ENCODE data around the gene HBQ1. TPM values are rescaled to one million over a fixed set of nuclear protein-coding genes. Genes with fewer than 3 reads are reported as not detected.

HBQ1 gene
- total RNA-seq, 4 donors from 2014 or later, result not detected

- H3K4me1 ChIP-seq, result peaks cover 31% of the 10 kb centered on the region
- H3K27me3 ChIP-seq, result peaks cover 68% of the 10 kb centered on the region
Observed at GRCh38 chr16:177981-178667, 2.1 kb upstream of the HBQ1 start.

DNA sequence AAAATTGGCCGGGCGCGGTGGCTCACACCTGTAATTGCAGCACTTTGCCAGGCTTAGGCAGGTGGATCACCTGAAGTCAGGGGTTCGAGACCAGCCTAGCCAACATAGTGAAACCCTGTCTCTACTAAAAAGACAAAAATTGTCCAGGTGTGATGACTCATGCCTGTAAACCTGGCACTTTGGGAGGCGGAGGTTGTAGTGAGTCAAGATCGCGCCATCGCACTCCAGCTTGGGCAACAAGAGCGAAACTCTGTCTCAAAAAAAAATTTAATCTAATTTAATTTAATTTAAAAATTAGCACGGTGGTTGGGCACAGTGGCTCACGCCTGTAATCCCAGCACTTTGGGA is 1.6 kb upstream of the HBQ1 start:
- TF ChIP-seq, protein P1, sequence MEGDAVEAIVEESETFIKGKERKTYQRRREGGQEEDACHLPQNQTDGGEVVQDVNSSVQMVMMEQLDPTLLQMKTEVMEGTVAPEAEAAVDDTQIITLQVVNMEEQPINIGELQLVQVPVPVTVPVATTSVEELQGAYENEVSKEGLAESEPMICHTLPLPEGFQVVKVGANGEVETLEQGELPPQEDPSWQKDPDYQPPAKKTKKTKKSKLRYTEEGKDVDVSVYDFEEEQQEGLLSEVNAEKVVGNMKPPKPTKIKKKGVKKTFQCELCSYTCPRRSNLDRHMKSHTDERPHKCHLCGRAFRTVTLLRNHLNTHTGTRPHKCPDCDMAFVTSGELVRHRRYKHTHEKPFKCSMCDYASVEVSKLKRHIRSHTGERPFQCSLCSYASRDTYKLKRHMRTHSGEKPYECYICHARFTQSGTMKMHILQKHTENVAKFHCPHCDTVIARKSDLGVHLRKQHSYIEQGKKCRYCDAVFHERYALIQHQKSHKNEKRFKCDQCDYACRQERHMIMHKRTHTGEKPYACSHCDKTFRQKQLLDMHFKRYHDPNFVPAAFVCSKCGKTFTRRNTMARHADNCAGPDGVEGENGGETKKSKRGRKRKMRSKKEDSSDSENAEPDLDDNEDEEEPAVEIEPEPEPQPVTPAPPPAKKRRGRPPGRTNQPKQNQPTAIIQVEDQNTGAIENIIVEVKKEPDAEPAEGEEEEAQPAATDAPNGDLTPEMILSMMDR (IDR thresholded peaks at IDR 0.05), result no peak
- no peak for TF ChIP-seq POLR2A (IDR thresholded peaks at IDR 0.05)
- no peak for TF ChIP-seq EP300 (IDR thresholded peaks at IDR 0.05)
- TF ChIP-seq POLR2AphosphoS5 (IDR thresholded peaks at IDR 0.05), result no peak
- Histone ChIP-seq H3K27ac (no peak overlapping the region), H3K4me1 (peaks cover 31% of the 10 kb centered on the region), H3K4me3 (no peak overlapping the region), H3K9me3 (no peaks in the 10 kb centered on the region), H3K27me3 (peaks cover 63% of the 10 kb centered on the region), H3K36me3 (no peaks in the 10 kb centered on the region)
- 85% methylated on average over 11 of the region's 11 CpGs for WGBS
- no peak for DNase-seq (ENCODE audit: low spot score in 2 of 2)

More at GRCh38 chr16:177981-178667, 2.1 kb upstream of the HBQ1 start:
- Histone ChIP-seq H3K36me3 (no peaks in the 10 kb centered on the region), H3K4me3 (no peak overlapping the region), H3K27ac (no peak overlapping the region), H3K9me3 (no peaks in the 10 kb centered on the region)
- 64% methylated on average over 9 of the region's 11 CpGs for WGBS
- DNase-seq (ENCODE audit: low spot score in 2 of 2), result no peak
- no peak for TF ChIP-seq POLR2AphosphoS5 (IDR thresholded peaks at IDR 0.05)
- TF ChIP-seq POLR2A (IDR thresholded peaks at IDR 0.05), result no peak
- TF ChIP-seq, protein P1 (IDR thresholded peaks at IDR 0.05), result no peak

DNA sequence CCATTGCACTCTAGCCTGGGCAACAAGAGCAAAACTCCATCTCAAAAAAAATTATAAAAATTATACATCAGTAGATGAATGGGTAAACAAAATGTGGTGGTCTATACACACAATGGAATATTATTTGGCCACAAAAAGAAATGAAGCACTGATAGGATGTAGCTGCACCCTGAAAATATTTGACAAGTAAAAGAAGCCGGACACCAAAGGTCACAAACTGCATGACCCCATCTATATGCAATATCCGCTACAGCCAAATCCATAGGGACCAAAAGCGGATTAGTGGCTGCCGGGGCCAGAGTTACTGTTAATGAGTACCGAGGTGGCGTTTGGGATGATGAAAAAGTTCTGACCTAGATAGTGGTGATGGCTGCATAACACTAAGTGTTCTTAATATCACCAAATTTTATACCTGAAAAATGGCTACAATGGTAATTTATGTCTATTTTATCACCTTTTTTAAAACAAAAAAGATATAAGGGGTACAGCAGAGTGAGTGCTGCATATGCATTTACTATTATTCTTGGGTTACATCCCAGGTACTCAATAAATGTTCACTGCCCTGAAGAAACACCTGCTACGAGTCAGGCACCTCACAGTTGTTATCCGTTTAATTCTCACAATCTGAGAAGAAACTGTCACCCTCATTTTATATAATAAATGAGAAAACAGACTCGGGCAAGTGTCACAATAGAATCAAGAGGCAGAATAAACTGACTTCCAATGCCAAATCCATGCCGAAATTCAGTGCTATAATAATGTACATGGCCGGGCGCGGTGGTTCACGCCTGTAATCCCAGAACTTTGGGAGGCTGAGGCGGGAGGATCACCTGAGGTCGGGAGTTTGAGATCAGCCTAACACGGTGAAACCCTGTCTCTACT is 807 bp upstream of the HBQ1 start:
- H3K27ac ChIP-seq, result no peak overlapping the region
- peaks cover 62% of the 10 kb centered on the region for H3K27me3 ChIP-seq
- WGBS, result 78% methylated on average over 17 of the region's 17 CpGs

GRCh38 chr16:180681-181564 is 664 bp downstream of the HBQ1 start:
- Histone ChIP-seq H3K27me3 (peaks cover 48% of the 10 kb centered on the region), H3K27ac (no peak overlapping the region), H3K36me3 (no peaks in the 10 kb centered on the region), H3K4me3 (peak overlapping the region; percentile 31), H3K9me3 (no peaks in the 10 kb centered on the region), H3K4me1 (peaks cover 26% of the 10 kb centered on the region)
- WGBS, result no CpG with 5 or more reads among the region's 89 CpGs
- peak in 1 of 2 donors; percentile 80 for DNase-seq (ENCODE audit: low spot score in 2 of 2)
- TF ChIP-seq EP300 (IDR thresholded peaks at IDR 0.05) (no peak), POLR2A (IDR thresholded peaks at IDR 0.05) (no peak), POLR2AphosphoS5 (IDR thresholded peaks at IDR 0.05) (no peak)
- TF ChIP-seq, protein P1 (IDR thresholded peaks at IDR 0.05), result no peak

More for the DNA sequence above, 807 bp upstream of the HBQ1 start:
- TF ChIP-seq POLR2AphosphoS5 (IDR thresholded peaks at IDR 0.05), result no peak
- TF ChIP-seq, protein P1 (IDR thresholded peaks at IDR 0.05), result no peak
- no peak for TF ChIP-seq EP300 (IDR thresholded peaks at IDR 0.05)
- TF ChIP-seq POLR2A (IDR thresholded peaks at IDR 0.05), result no peak
- DNase-seq (ENCODE audit: low spot score in 2 of 2), result no peak
- Histone ChIP-seq H3K36me3 (no peaks in the 10 kb centered on the region), H3K4me3 (no peak overlapping the region), H3K9me3 (no peaks in the 10 kb centered on the region), H3K4me1 (peaks cover 30% of the 10 kb centered on the region)

Measured in suprapubic skin (tissue), 4 donors.